IMR-90 (cell line): ENCODE results near the gene FAM81A. TPM values are rescaled to one million over a fixed set of nuclear protein-coding genes. Genes with fewer than 3 reads are reported as not detected.

Source experiments
- ATAC-seq: fragments of 200-7000 bp; cut with Tn5 transposase; 2 replicates; pipeline ENCODE4 v1.9.1; 2020; ENCODE audit warnings: low read depth, mild to moderate bottlenecking, moderate library complexity
- BruUV-seq: library from RNA; stranded (reverse); fragments of 400-500 nt; replicated peaks from 2 replicates; lab custom pipeline; 2021; lab: Mats Ljungman, UMichigan
- CTCF ChIA-PET: fragments of 300-600 bp; formaldehyde crosslinking; extraction: SDS; loops from one replicate; lab custom pipeline; 2021; ENCODE audit warnings: antibody characterized with exemption; lab: Yijun Ruan, JAX
- POLR2A ChIA-PET: fragments of 300-600 bp; sonication (Branson Sonifier 250); formaldehyde crosslinking; loops from one replicate; lab custom pipeline; 2022; ENCODE audit warnings: antibody characterized with exemption; ENCODE audit not compliant: unreplicated experiment; lab: Charles Lee
- DNase-seq: peaks from one replicate; pipeline ENCODE4 v3.0.0; 2013
- H2AFZ ChIP-seq: replicated peaks from 2 replicates; pipeline ENCODE3; 2013; ENCODE audit warnings: low read length, mild to moderate bottlenecking; ENCODE audit not compliant: poor library complexity
- H2AK5ac ChIP-seq: 2 replicates; pipeline ENCODE4 v1.6.1; 2013; ENCODE audit warnings: low read depth, low read length, inconsistent platforms
- H2AK9ac ChIP-seq: replicated peaks from 2 replicates; pipeline ENCODE3; 2013; ENCODE audit warnings: mild to moderate bottlenecking, low read depth, low read length, moderate library complexity; ENCODE audit not compliant: poor library complexity
- H2BK120ac ChIP-seq: 2 replicates; pipeline ENCODE4 v1.6.1; 2013; ENCODE audit warnings: low read depth, low read length, inconsistent platforms
- H2BK15ac ChIP-seq: 3 replicates; pipeline ENCODE4 v1.6.1; 2013; ENCODE audit warnings: low read depth, low read length, inconsistent platforms
- H2BK20ac ChIP-seq: 2 replicates; pipeline ENCODE4 v1.6.1; 2013; ENCODE audit warnings: low read depth, mild to moderate bottlenecking, inconsistent platforms, low read length, moderate library complexity
- H2BK5ac ChIP-seq: 2 replicates; pipeline ENCODE4 v1.6.1; 2013; ENCODE audit warnings: mild to moderate bottlenecking, low read depth, low read length, inconsistent platforms; ENCODE audit not compliant: poor library complexity, severe bottlenecking
- H3K14ac ChIP-seq: replicated peaks from 2 replicates; pipeline ENCODE4 v1.6.1; 2013; ENCODE audit warnings: low read depth, low read length, inconsistent platforms
- H3K18ac ChIP-seq: 2 replicates; pipeline ENCODE4 v1.6.1; 2013; ENCODE audit warnings: low read depth, low read length, control low read depth
- H3K23ac ChIP-seq: 2 replicates; pipeline ENCODE4 v1.6.1; 2013; ENCODE audit warnings: low read depth, low read length, inconsistent platforms
- H3K27ac ChIP-seq: 2 replicates; pipeline ENCODE4 v1.5.1; 2013; ENCODE audit warnings: mild to moderate bottlenecking, control low read depth, low read length; ENCODE audit not compliant: insufficient read depth
- H3K27me3 ChIP-seq: 2 replicates; pipeline ENCODE4 v1.6.1; 2013; ENCODE audit warnings: low read length; ENCODE audit not compliant: control insufficient read depth, insufficient read depth
- H3K36me3 ChIP-seq: 2 replicates; pipeline ENCODE4 v1.6.1; 2013; ENCODE audit warnings: low read length, mixed read lengths; ENCODE audit not compliant: control insufficient read depth, insufficient read depth
- H3K4ac ChIP-seq: 2 replicates; pipeline ENCODE4 v1.6.1; 2013; ENCODE audit warnings: low read depth, low read length, inconsistent platforms
- H3K4me1 ChIP-seq: 2 replicates; pipeline ENCODE4 v1.6.1; 2013; ENCODE audit warnings: low read length, mixed read lengths; ENCODE audit not compliant: control insufficient read depth, insufficient read depth
- H3K4me2 ChIP-seq: 2 replicates; pipeline ENCODE4 v1.6.1; 2013; ENCODE audit warnings: low read depth, mild to moderate bottlenecking, control low read depth, low read length, moderate library complexity
- H3K4me3 ChIP-seq: 2 replicates; pipeline ENCODE4 v1.5.1; 2013; ENCODE audit warnings: low read depth, mild to moderate bottlenecking, control low read depth, low read length, moderate library complexity; ENCODE audit not compliant: insufficient read depth
- H3K56ac ChIP-seq: 2 replicates; pipeline ENCODE4 v1.6.1; 2013; ENCODE audit warnings: low read length, inconsistent platforms; ENCODE audit not compliant: insufficient read depth; ENCODE audit errors: extremely low read depth
- H3K79me1 ChIP-seq, 2 experiments: 2 replicates each; pipeline ENCODE4 v1.6.1; 2013; ENCODE audit warnings: low read length in 2 of 2, inconsistent platforms in 1 of 2, low read depth in 1 of 2
- H3K9ac ChIP-seq: 2 replicates; pipeline ENCODE4 v1.6.1; 2013; ENCODE audit warnings: low read depth, low read length, control low read depth
- H3K9me1 ChIP-seq: 2 replicates; pipeline ENCODE4 v1.6.1; 2013; ENCODE audit warnings: low read length, inconsistent platforms; ENCODE audit not compliant: insufficient read depth
- H3K9me3 ChIP-seq: 2 replicates; pipeline ENCODE4 v1.6.1; 2013; ENCODE audit warnings: low read length; ENCODE audit not compliant: control insufficient read depth, insufficient read depth
- H4K20me1 ChIP-seq: 2 replicates; pipeline ENCODE4 v1.6.1; 2013; ENCODE audit warnings: low read length, inconsistent platforms; ENCODE audit not compliant: insufficient read depth
- H4K5ac ChIP-seq: 2 replicates; pipeline ENCODE4 v1.6.1; 2013; ENCODE audit warnings: mild to moderate bottlenecking, low read depth, low read length, control low read depth
- H4K8ac ChIP-seq, 2 experiments: 2 replicates each; pipeline ENCODE4 v1.6.1; 2013; ENCODE audit warnings: low read depth in 2 of 2, low read length in 2 of 2, control low read depth in 1 of 2, inconsistent platforms in 1 of 2
- H4K91ac ChIP-seq: 2 replicates; pipeline ENCODE4 v1.6.1; 2013; ENCODE audit warnings: low read depth, low read length, inconsistent platforms; ENCODE audit not compliant: insufficient read depth
- BHLHE40 ChIP-seq: fragments of 150-350 bp; IDR thresholded peaks from 2 replicates; pipeline ENCODE4 v1.6.1; 2016; ENCODE audit warnings: mild to moderate bottlenecking, low read depth, low read length
- CHD1 ChIP-seq: IDR thresholded peaks from 2 replicates; pipeline ENCODE4 v1.6.1; 2012; ENCODE audit warnings: low read depth, low read length, improper control_type of control experiment
- ELK1 ChIP-seq: fragments of 150-350 bp; IDR thresholded peaks from 2 replicates; pipeline ENCODE4 v1.6.1; 2016; ENCODE audit warnings: low read depth, mild to moderate bottlenecking, low read length, moderate library complexity, borderline replicate concordance
- MXI1 ChIP-seq: IDR thresholded peaks from 2 replicates; pipeline ENCODE4 v1.6.1; 2012; ENCODE audit warnings: low read depth, mild to moderate bottlenecking, low read length, moderate library complexity, borderline replicate concordance
- NFE2L2 ChIP-seq: fragments of 150-350 bp; IDR thresholded peaks from 2 replicates; pipeline ENCODE4 v1.6.1; 2016; ENCODE audit warnings: low read depth, mild to moderate bottlenecking, low read length
- POLR2A ChIP-seq: IDR thresholded peaks from 2 replicates; pipeline ENCODE4 v1.6.1; 2012; ENCODE audit warnings: mild to moderate bottlenecking, low read depth, low read length
- RFX5 ChIP-seq: IDR thresholded peaks from 2 replicates; pipeline ENCODE4 v1.8.0; 2012; ENCODE audit warnings: low read depth, mild to moderate bottlenecking, low read length, moderate library complexity
- SMC3 ChIP-seq: fragments of 150-350 bp; IDR thresholded peaks from 2 replicates; pipeline ENCODE4 v1.6.1; 2016; ENCODE audit warnings: low read depth, mild to moderate bottlenecking, antibody characterized with exemption, low read length, moderate library complexity
- USF2 ChIP-seq: fragments of 150-350 bp; IDR thresholded peaks from 2 replicates; pipeline ENCODE4 v1.6.1; 2017; ENCODE audit warnings: mild to moderate bottlenecking, antibody characterized with exemption, low read length, low read depth
- WGBS, 2 experiments: methylation state at CpG; one replicate each; pipeline versions ENCODE4 v1.1.5 to v1.1.7; 2013; ENCODE audit warnings: missing lambda C conversion rate in 2 of 2; ENCODE audit not compliant: insufficient read length in 1 of 2; ENCODE audit errors: extremely low coverage in 2 of 2; 5-methylcytosine and 5-hydroxymethylcytosine counted together
- dilution Hi-C: fragments of 300-500 bp; cut with HindIII; formaldehyde crosslinking; loops from one replicate; pipeline ENCODE4 v1.14.3; 2018; ENCODE audit warnings: low sequenced_read_pairs; ENCODE audit not compliant: unreplicated experiment
- in situ Hi-C: fragments of 300-500 bp; cut with MboI; formaldehyde crosslinking; loops from 3 replicates; pipeline ENCODE4 v1.14.3; 2019; ENCODE audit warnings: low sequenced_read_pairs, inconsistent platforms, mixed read lengths
- intact Hi-C: fragments of 100-400 bp; cut with micrococcal nuclease; formaldehyde crosslinking; loops from 2 replicates; pipeline ENCODE4 v1.10.0; 2022
- polyA plus RNA-seq, 3 experiments: library from polyadenylated mRNA; depleted of rRNA; stranded (reverse); fragments of >200 nt; gene quantifications; 2 replicates each; pipeline ENCODE4 v1.2.3, GENCODE V29; 2012; ENCODE audit warnings: low replicate concordance in 1 of 3
- total RNA-seq: library from RNA; depleted of rRNA; stranded (reverse); fragments of >200 nt; gene quantifications from 2 replicates; pipeline ENCODE4 v1.2.3, GENCODE V29; 2012

FAM81A gene
- total and polyA plus RNA-seq, 2 of the 4 experiments (the other 2 are of a cell fraction): not detected

DNA sequence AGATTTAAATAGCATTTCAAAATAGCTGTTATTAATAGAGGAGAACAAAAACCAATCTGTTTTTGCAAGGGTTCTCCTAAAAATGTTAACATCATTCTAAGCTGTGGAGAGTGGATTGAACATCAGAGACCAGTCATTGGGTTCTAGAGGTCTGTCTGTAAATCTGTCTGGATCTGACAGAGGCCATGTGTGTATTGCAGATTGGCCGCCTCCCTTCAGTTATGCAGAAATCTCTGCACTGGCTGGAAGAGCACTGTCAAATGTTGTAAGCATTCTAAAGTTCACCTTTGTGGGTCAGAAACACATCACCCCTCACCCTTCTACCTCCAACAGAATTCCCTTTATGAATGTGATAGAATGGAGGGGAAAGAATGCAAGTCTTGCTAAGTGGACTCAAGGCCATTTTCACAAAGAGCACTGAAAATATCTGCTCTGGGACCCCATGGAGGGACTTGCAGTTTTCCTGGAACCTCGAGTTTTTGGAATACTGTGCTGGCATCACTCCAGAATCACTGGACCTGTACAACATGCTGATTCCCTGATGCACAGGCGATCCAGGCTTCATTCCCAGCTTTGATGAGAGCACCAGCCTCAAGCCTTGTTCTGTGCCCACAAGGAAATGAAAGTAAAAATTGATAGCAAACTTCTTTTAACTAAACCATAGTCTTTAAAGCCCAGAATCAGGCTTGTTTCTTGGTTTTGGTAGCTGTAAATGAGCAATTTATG lies 8.4 kb downstream of the FAM81A start:
- Histone ChIP-seq H4K5ac (no peak overlapping the region), H2AK5ac (no peak overlapping the region), H3K56ac (no peak overlapping the region), H3K27me3 (peaks cover 25% of the 10 kb centered on the region), H3K4me2 (no peak overlapping the region), H3K9me1 (peaks cover 10% of the 10 kb centered on the region; the same call in 1 of the 2 replicates), H2BK20ac (no peak overlapping the region), H3K23ac (no peak overlapping the region), H3K4ac (no peak overlapping the region), H3K14ac (no peak overlapping the region), H3K36me3 (no peaks in the 10 kb centered on the region), H3K18ac (no peak overlapping the region), H4K91ac (no peak overlapping the region), H3K4me3 (no peak overlapping the region), H2BK5ac (no peak overlapping the region), H2AFZ (no peak overlapping the region), H3K9me3 (no peaks in the 10 kb centered on the region), H2AK9ac (no peak overlapping the region), H3K27ac (no peak overlapping the region), H2BK120ac (no peak overlapping the region), H3K9ac (no peak overlapping the region), H4K20me1 (no peaks in the 10 kb centered on the region), H3K4me1 (no peaks in the 10 kb centered on the region), H3K79me1 (no peaks in the 10 kb centered on the region), H4K8ac (no peak overlapping the region), H2BK15ac (no peak overlapping the region)
- ChIA-PET POLR2A (interaction anchor here (0.6 kb wide), 1 partner anchor 136 kb away, joined by 3 read pairs; no protein-coding TSS in a partner anchor), CTCF (no interaction called here)
- no peak for ATAC-seq
- intact Hi-C loops (no loop called here), dilution Hi-C loops (no loop called here), in situ Hi-C loops (no loop called here)
- TF ChIP-seq BHLHE40 (no peak), MXI1 (no peak), NFE2L2 (no peak), POLR2A (no peak), SMC3 (no peak), RFX5 (no peak), CHD1 (no peak), USF2 (no peak), ELK1 (no peak)
- 60% methylated on average over 1 of the region's 3 CpGs; no CpG with 5 or more reads in 1 of the 2 experiments for WGBS, 2 experiments
- no peak for DNase-seq
- BruUV-seq: no TSS peak
